WERI-Rb-1 (cell line): ENCODE measurements around the gene GARS1.

Experiments used
- DNase-seq: peaks from one replicate; pipeline ENCODE4 v3.0.0-alpha.2; 2020
- H3K27ac ChIP-seq: fragments of 250-450 bp; sonication (Bioruptor Pico); 2 replicates; pipeline ENCODE4 v1.5.1; 2020; ENCODE audit warnings: mild to moderate bottlenecking, moderate library complexity
- H3K27me3 ChIP-seq: fragments of 250-450 bp; sonication (Bioruptor Pico); 2 replicates; pipeline ENCODE4 v1.5.1; 2021; ENCODE audit warnings: mild to moderate bottlenecking, low read depth, moderate library complexity; ENCODE audit not compliant: insufficient read depth, severe bottlenecking
- H3K36me3 ChIP-seq: fragments of 250-450 bp; sonication (Bioruptor Pico); 2 replicates; pipeline ENCODE4 v1.5.1; 2020; ENCODE audit warnings: mild to moderate bottlenecking, moderate library complexity
- H3K4me3 ChIP-seq: 2 replicates; pipeline ENCODE4 v1.5.1; 2011; ENCODE audit warnings: low read depth, mild to moderate bottlenecking, control low read depth, low read length
- H3K9me3 ChIP-seq: fragments of 250-450 bp; sonication (Bioruptor Pico); 2 replicates; pipeline ENCODE4 v1.5.1; 2021; ENCODE audit warnings: mild to moderate bottlenecking, moderate library complexity; ENCODE audit not compliant: severe bottlenecking
- CTCF ChIP-seq: IDR thresholded peaks from 2 replicates; pipeline ENCODE4 v1.5.1; 2011; ENCODE audit warnings: low read depth, mild to moderate bottlenecking, control low read depth, inconsistent platforms, low read length

The GARS1 gene

GRCh38 chr7:30679664-30680063 is 85.0 kb downstream of the GARS1 start:
- no peak for TF ChIP-seq CTCF
- Histone ChIP-seq H3K36me3 (no peaks in the 10 kb centered on the region), H3K27ac (no peak overlapping the region), H3K27me3 (peaks cover 3% of the 10 kb centered on the region), H3K4me3 (no peak overlapping the region), H3K9me3 (no peaks in the 10 kb centered on the region)
- no peak for DNase-seq

GRCh38 chr7:30681331-30681797 is 86.7 kb downstream of the GARS1 start:
- peak; percentile 14; the same call in 1 of the 2 replicates for TF ChIP-seq CTCF
- Histone ChIP-seq H3K27me3 (peaks cover 3% of the 10 kb centered on the region), H3K4me3 (peak overlapping the region; percentile 57), H3K27ac (no peak overlapping the region), H3K9me3 (no peaks in the 10 kb centered on the region), H3K36me3 (no peaks in the 10 kb centered on the region)
- DNase-seq = peak; percentile 39

GRCh38 chr7:30681815-30682211 is 87.1 kb downstream of the GARS1 start:
- Histone ChIP-seq H3K27me3 (peaks cover 3% of the 10 kb centered on the region), H3K4me3 (peak overlapping the region; percentile 57), H3K36me3 (no peaks in the 10 kb centered on the region), H3K9me3 (no peaks in the 10 kb centered on the region), H3K27ac (peak overlapping the region; percentile 18; the same call in 1 of the 2 replicates)
- TF ChIP-seq CTCF = no peak
- peak; percentile 36 for DNase-seq

- Histone ChIP-seq H3K9me3 (no peaks in the 10 kb centered on the region), H3K27ac (peak within 1 kb of the TSS; percentile 18; the same call in 1 of the 2 replicates), H3K27me3 (peaks cover 3% of the 10 kb centered on the region), H3K36me3 (no peaks in the 10 kb centered on the region), H3K4me3 (peak within 1 kb of the TSS; percentile 57)
- peak; percentile 79 for TF ChIP-seq CTCF
- peak; percentile 61 for DNase-seq
Observed at GRCh38 chr7:30682212-30683083, 87.8 kb downstream of the GARS1 start, which contains the start of gene CRHR2. Gene CRHR2, minus strand, starts transcription at chr7:30682456. Its CDS starts 176 bp downstream, at chr7:30682280.

DNA sequence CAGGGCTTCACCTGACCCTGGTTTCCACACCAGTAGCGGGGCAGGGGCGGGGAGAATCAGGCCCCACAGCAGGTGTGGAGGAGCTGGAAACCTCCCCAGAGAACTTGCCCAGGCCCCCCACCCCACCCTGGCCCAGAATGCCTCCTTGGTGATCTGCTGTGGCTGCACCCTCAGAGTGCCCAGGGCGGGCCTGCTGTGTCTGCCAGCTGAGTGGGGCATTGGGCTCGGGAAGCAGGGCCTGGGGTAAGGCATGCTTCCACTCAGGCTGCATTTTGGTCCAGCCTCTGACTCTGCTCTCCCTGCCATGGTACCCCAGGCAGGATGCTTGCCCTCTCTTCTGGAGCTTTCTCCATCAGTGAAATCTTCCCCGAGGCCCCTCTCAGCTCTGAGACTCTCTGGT is 88.6 kb downstream of the GARS1 start:
- H3K9me3 ChIP-seq = no peaks in the 10 kb centered on the region
- DNase-seq = no peak
- no peaks in the 10 kb centered on the region for H3K36me3 ChIP-seq
- H3K27me3 ChIP-seq = peaks cover 3% of the 10 kb centered on the region
- H3K27ac ChIP-seq = no peak overlapping the region
- no peak overlapping the region for H3K4me3 ChIP-seq
- no peak for TF ChIP-seq CTCF
